ENCODE results near the gene RBBP4. TPM values are rescaled to one million over a fixed set of nuclear protein-coding genes. Genes with fewer than 3 reads are reported as not detected.
"Not testable (repeated sequence)": the region's sequence is repeated elsewhere in the genome, so short reads cannot be mapped to it uniquely, and the experiment has no call there.

Gene RBBP4
- total and polyA plus RNA-seq, 7 donors = 54.1 to 118 (median 91.8) TPM

DNA sequence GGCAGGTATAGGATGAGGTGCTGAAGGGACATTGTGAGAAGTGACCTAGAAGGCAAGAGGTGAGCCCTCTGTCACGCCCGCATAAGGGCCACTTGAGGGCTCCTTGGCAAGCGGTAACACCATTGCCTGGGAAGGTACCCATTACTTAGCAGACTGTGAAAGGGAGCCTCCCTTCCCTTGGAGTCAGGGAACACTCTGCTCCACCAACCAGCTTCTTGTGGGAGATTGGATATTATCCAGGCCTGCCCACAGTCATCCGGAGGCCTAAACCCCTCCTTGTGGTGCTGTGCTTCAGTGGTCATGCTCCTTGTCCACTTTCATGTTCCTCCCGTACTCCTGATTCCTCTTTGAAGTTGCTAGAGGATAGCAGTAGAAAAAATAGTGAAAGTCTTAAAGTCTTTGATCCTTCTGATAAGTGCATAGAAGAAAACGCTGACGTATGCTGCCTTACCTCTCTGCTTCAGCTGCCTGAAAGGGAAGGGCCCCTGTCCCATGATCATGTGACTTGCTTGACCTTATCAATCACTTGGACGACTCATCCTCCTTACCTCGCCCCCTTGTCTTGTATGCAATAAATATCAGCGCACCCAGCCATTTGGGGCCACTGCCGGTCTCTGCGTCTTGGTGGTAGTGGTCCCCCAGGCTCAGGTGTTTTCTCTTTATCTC is 16.0 kb downstream of the RBBP4 start:
- Histone ChIP-seq H3K4me1 (peaks cover 0 to 21% (median 19%) of the 10 kb centered on the region in 4 donors), H3K4me3 (no peak overlapping the region), H3K36me3 (peaks cover 28 to 69% (median 34%) of the 10 kb centered on the region in 4 donors), H3K9me3 (no peaks in the 10 kb centered on the region), H3K27me3 (no peaks in the 10 kb centered on the region), H3K27ac (peak overlapping the region in 2 of 4 donors; percentile 54 to 59)
- WGBS, 2 donors = 90% methylated on average over 12 of the region's 12 CpGs
- no peak for DNase-seq
- intact Hi-C loops (cut with DNase I) = no loop called here
- TF ChIP-seq EP300 (IDR thresholded peaks at IDR 0.05) (no peak), POLR2AphosphoS5 (IDR thresholded peaks at IDR 0.05) (no peak), POLR2A (IDR thresholded peaks at IDR 0.05) (no peak)
- TF ChIP-seq, protein P1, sequence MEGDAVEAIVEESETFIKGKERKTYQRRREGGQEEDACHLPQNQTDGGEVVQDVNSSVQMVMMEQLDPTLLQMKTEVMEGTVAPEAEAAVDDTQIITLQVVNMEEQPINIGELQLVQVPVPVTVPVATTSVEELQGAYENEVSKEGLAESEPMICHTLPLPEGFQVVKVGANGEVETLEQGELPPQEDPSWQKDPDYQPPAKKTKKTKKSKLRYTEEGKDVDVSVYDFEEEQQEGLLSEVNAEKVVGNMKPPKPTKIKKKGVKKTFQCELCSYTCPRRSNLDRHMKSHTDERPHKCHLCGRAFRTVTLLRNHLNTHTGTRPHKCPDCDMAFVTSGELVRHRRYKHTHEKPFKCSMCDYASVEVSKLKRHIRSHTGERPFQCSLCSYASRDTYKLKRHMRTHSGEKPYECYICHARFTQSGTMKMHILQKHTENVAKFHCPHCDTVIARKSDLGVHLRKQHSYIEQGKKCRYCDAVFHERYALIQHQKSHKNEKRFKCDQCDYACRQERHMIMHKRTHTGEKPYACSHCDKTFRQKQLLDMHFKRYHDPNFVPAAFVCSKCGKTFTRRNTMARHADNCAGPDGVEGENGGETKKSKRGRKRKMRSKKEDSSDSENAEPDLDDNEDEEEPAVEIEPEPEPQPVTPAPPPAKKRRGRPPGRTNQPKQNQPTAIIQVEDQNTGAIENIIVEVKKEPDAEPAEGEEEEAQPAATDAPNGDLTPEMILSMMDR (IDR thresholded peaks at IDR 0.05) = no peak

DNA sequence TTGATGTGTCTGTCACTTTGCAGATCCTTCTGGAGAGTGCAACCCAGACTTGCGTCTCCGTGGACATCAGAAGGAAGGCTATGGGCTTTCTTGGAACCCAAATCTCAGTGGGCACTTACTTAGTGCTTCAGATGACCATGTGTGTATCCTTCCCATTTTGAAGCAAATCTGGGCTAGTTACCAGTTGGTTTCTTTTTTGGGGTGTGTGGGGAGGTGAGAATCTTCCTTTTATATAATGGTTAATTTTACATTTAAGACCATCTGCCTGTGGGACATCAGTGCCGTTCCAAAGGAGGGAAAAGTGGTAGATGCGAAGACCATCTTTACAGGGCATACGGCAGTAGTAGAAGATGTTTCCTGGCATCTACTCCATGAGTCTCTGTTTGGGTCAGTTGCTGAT is 17.7 kb downstream of the RBBP4 start:
- WGBS, 2 donors = 96 to 98% methylated on average over 5 of the region's 5 CpGs
- DNase-seq; H3K27ac ChIP-seq; H3K27me3 ChIP-seq; H3K4me3 ChIP-seq; H3K9me3 ChIP-seq; intact Hi-C loops (cut with DNase I): not testable (repeated sequence)
- peaks cover 0 to 21% (median 19%) of the 10 kb centered on the region in 4 donors for H3K4me1 ChIP-seq
- H3K36me3 ChIP-seq = peaks cover 33 to 69% (median 46%) of the 10 kb centered on the region in 4 donors

DNA sequence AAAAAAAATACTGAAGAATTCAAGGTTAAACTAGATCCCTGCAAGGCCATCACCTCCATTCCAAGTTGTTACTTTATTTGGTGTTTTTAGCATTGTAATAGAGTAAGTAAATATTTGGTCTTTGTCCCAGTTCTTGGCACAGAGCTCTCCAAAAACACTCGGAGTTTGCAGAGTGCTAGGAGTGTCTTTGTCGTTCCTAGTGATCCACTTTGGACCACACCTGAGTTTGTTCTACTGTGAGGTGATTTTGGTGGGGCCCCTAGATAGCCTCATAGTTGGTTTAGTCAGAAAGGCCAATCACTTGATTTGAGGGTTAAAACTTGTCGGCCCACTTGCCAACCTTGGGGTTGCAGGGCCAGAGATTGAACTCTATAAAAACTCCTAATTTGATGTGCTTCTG is 25.9 kb downstream of the RBBP4 start:
- peaks cover 0 to 12% (median 8%) of the 10 kb centered on the region in 4 donors for H3K4me1 ChIP-seq
- no peaks in the 10 kb centered on the region for H3K27me3 ChIP-seq
- no peak overlapping the region for H3K4me3 ChIP-seq
- peaks cover 25 to 90% (median 40%) of the 10 kb centered on the region in 4 donors for H3K36me3 ChIP-seq
- TF ChIP-seq, protein P1 (IDR thresholded peaks at IDR 0.05) = no peak
- TF ChIP-seq EP300 (IDR thresholded peaks at IDR 0.05) (no peak), POLR2AphosphoS5 (IDR thresholded peaks at IDR 0.05) (no peak), POLR2A (IDR thresholded peaks at IDR 0.05) (no peak)
- intact Hi-C loops (cut with DNase I) = no loop called here
- WGBS, 2 donors = 12 to 50% methylated on average over 3 of the region's 3 CpGs
- no peak for DNase-seq
- no peak overlapping the region for H3K27ac ChIP-seq
- H3K9me3 ChIP-seq = no peaks in the 10 kb centered on the region

DNA sequence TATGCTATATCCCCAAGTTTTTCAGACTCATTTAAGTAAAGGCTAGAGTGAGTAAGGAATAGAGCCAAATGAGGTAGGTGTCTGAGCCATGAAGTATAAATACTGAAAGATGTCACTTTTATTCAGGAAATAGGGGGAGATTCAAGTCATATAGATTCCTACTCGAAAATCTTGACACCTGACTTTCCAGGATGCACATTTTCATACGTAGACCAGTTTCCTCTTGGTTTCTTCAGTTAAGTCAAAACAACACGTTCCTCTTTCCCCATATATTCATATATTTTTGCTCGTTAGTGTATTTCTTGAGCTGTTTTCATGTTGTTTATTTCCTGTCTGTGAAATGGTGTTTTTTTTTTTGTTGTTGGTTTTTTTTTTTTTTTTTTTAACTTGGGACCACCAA is 29.0 kb downstream of the RBBP4 start:
- H3K27ac ChIP-seq; H3K4me3 ChIP-seq; H3K27me3 ChIP-seq; H3K9me3 ChIP-seq; DNase-seq; intact Hi-C loops (cut with DNase I): not testable (repeated sequence)
- WGBS, 2 donors = 62 to 87% methylated on average over 4 of the region's 4 CpGs
- Histone ChIP-seq H3K36me3 (peaks cover 6 to 76% (median 20%) of the 10 kb centered on the region in 4 donors), H3K4me1 (peaks cover 0 to 42% (median 23%) of the 10 kb centered on the region in 4 donors)

DNA sequence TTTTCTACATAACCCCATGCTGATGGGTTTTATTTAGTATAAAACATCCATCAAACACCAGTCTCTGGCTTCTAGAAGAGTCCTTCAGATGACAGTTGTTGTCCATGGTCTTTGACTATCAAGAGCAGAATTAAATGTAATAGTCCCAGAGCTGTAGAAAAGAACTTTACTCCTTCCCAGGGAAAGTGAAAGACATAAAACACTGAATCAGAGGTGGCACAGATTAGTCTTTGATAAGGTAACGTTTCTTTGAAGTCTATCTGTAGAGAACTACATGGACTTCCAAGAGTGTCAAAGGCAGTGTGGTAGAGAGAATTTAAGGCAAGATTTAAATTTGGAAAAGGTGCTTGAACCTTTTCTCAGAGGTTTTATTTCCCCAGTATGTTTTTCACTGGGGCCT is 29.6 kb downstream of the RBBP4 start:
- Histone ChIP-seq H3K36me3 (peaks cover 3 to 75% (median 18%) of the 10 kb centered on the region in 4 donors), H3K27ac (peak overlapping the region in 2 of 4 donors; percentile 1 to 78), H3K9me3 (no peaks in the 10 kb centered on the region), H3K4me1 (peaks cover 0 to 49% (median 28%) of the 10 kb centered on the region in 4 donors), H3K27me3 (no peaks in the 10 kb centered on the region), H3K4me3 (no peak overlapping the region)
- intact Hi-C loops (cut with DNase I) = no loop called here
- WGBS, 2 donors = 23 to 58% methylated on average over 1 of the region's 1 CpG
- no peak for TF ChIP-seq EP300 (IDR thresholded peaks at IDR 0.05)
- TF ChIP-seq POLR2A (IDR thresholded peaks at IDR 0.05) = no peak
- TF ChIP-seq, protein P1 (IDR thresholded peaks at IDR 0.05) = no peak
- no peak for TF ChIP-seq POLR2AphosphoS5 (IDR thresholded peaks at IDR 0.05)
- DNase-seq = no peak

DNA sequence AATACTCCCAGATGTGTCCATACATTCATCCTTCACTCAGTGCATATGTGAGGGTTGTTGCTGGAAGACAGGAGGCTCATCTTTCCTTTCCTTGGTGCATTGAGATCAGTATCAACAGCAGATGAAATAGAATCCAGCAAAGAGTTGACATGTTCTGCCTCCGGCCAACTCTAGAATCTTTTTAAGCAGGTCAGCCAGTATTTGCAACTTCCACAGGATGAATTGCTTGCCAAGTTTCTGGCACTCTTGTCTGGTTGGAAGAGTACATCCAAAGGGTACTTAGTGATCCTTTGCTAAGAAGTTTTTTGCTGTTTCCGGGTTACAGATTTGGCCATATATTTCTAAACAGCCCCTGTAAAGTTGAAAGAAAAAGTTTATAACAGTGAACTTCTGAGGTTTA is 30.5 kb downstream of the RBBP4 start:
- peaks cover 0 to 49% (median 32%) of the 10 kb centered on the region in 4 donors for H3K4me1 ChIP-seq
- TF ChIP-seq POLR2AphosphoS5 (IDR thresholded peaks at IDR 0.05) (peak in 1 of 4 donors; percentile 53), EP300 (IDR thresholded peaks at IDR 0.05) (no peak)
- H3K4me3 ChIP-seq = no peak overlapping the region
- no peaks in the 10 kb centered on the region for H3K9me3 ChIP-seq
- WGBS, 2 donors = 14 to 52% methylated on average over 2 of the region's 2 CpGs
- peak; percentile 69 for DNase-seq
- peak overlapping the region; percentile 8 to 78 (median 60) for H3K27ac ChIP-seq
- intact Hi-C loops (cut with DNase I) = no loop called here
- H3K27me3 ChIP-seq = no peaks in the 10 kb centered on the region
- H3K36me3 ChIP-seq = peaks cover 4 to 75% (median 18%) of the 10 kb centered on the region in 4 donors
